Inflammatory macrophage (primary cell): ENCODE measurements around the gene DIPK1B.

Source experiments
- DNase-seq, 2 donors: peaks; one replicate each; pipeline ENCODE4 v3.0.0-alpha.2; 2020 to 2022

DIPK1B gene

GRCh38 chr9:136686794-136687711 is 25.3 kb upstream of the DIPK1B start, which contains the start of gene AGPAT2:
TSS of gene AGPAT2 (minus strand) at chr9:136687457. CDS start at chr9:136687357, 100 bp downstream.
- DNase-seq: peak; percentile 67 to 73

GRCh38 chr9:136687721-136688223 is 24.6 kb upstream of the DIPK1B start:
- DNase-seq: no peak

GRCh38 chr9:136688274-136689107 is 23.9 kb upstream of the DIPK1B start:
- DNase-seq: no peak

GRCh38 chr9:136689108-136689460 is 23.3 kb upstream of the DIPK1B start:
- DNase-seq: no peak

GRCh38 chr9:136690104-136690805 is 22.1 kb upstream of the DIPK1B start:
- no peak for DNase-seq

- no peak for DNase-seq
These were observed 21.5 kb upstream of the DIPK1B start for GRCh38 chr9:136690806-136691261.

- DNase-seq: no peak
These were observed 20.8 kb upstream of the DIPK1B start for GRCh38 chr9:136691316-136692184.

- no peak for DNase-seq
These were observed 19.9 kb upstream of the DIPK1B start for GRCh38 chr9:136692185-136693134.

- DNase-seq: no peak
These were observed 19.3 kb upstream of the DIPK1B start for GRCh38 chr9:136693135-136693489.

- DNase-seq: no peak
These were observed 18.7 kb upstream of the DIPK1B start for GRCh38 chr9:136693490-136694162.

GRCh38 chr9:136694163-136694871 is 18.1 kb upstream of the DIPK1B start:
- peak; percentile 54 to 59 for DNase-seq

- DNase-seq: no peak
These were observed 17.5 kb upstream of the DIPK1B start for GRCh38 chr9:136694872-136695247.

- DNase-seq: no peak
These were observed 16.9 kb upstream of the DIPK1B start for GRCh38 chr9:136695435-136695895.

GRCh38 chr9:136695955-136696354 is 16.4 kb upstream of the DIPK1B start:
- no peak for DNase-seq

- DNase-seq: no peak
These were observed 15.9 kb upstream of the DIPK1B start for GRCh38 chr9:136696502-136696901.

GRCh38 chr9:136697146-136697820 is 15.1 kb upstream of the DIPK1B start:
- no peak for DNase-seq

GRCh38 chr9:136697821-136698526 is 14.4 kb upstream of the DIPK1B start:
- peak; percentile 76 to 94 for DNase-seq
